HG03064 (cell line): ENCODE results near the gene UBAC2.
A peak's percentile ranks its signal among the peaks of the same experiment; 100 is the strongest.

Experiments used
- ATAC-seq: cut with Tn5 transposase; IDR thresholded peaks from one replicate; pipeline ENCODE4 v1.9.1; 2021; ENCODE audit warnings: low read depth; ENCODE audit not compliant: unreplicated experiment

UBAC2 gene

DNA sequence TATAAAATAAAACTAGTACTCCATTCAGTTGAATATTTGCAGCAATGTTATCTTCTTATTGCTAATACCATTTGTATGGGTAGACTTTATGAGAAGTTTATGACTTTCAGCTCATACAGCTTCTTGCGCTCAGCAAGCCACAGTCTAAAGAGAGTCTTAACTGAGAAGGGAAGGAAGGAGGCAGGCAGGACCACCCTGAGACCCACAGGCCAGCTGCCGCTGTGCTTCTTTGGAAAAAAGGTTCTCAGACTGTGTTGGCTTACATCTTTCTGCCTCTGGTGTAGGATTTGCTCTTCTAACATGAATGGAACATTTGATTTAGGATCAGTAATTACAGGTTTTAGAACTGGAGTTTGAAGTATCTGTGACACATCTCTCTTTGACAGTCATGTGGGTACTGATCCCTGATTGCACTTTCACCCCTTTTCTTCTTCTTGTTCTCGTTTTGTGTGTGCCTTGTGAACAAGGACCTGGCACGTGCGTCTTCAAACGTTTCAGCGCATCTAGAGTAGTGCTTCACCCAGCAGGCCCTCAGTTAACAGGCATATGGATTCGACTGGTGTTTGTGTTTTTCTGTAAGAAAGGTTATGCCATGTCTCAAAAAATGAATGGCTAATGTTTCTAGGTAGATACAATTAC is 64.6 kb downstream of the UBAC2 start:
- ATAC-seq = no peak

- ATAC-seq = no peak
These were observed 65.3 kb downstream of the UBAC2 start for GRCh38 chr13:99265821-99266426.

DNA sequence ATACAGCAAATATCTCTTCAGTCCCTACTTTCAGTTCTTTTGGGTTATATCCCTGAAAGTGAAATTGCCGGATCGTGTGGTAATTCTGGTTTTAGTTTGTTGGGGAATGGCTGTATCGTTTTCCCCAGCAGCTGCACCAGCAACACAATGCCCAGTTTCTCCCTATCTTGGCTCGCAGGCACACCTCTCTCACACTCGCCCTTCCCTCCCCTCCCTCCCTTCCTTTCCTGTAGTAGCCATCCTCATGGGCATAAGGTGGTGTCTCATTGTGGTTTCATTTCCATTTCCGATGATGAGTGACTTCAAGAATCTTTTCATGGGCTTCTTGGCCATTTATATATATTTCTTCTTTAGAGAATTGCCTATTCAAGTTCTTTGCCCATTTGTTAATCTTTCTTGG is 66.2 kb downstream of the UBAC2 start:
- no peak for ATAC-seq

- no peak for ATAC-seq
These were observed 67.3 kb downstream of the UBAC2 start for GRCh38 chr13:99267927-99268326.

DNA sequence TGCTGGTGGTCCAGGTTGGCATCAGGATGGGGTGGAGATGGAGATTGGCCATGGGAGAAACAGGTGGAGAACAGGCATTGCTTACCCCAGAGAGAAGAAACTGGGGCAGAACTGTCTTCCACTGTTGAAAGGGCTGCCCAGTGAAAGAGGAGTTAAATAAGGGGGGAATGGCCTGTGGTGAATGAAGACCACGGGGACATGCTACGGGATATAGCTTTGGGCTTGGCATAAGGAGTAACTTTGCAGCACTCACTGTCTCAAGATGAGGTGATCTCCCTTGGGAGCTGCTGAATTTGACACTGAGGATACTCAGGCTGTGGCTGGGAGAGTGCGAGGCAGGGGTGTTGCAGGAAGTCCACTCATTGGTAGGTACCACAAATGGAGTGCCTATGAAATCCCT is 68.2 kb downstream of the UBAC2 start:
- no peak for ATAC-seq

- peak; percentile 47 for ATAC-seq
These were observed 69.1 kb downstream of the UBAC2 start for GRCh38 chr13:99269627-99270241.

DNA sequence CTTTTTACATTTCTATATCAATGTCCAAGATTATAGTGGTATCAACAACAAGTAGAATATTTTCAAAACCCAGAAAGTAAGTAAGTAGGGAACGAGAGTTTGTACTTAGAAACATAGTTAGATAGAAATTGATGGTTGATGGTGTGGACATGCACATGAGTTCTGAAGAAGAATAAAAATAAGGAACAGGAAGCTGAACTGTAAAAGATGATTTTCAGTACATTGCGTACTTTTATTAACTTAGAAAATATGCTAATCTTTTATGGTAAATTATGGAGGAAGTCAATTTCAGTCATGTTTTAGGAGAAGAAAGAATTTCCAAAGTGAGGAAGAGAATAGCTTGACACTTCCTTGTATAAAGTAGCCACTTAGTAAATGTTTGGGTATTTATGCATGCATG is 69.9 kb downstream of the UBAC2 start:
- ATAC-seq = no peak

GRCh38 chr13:99271249-99271648 is 70.6 kb downstream of the UBAC2 start:
- no peak for ATAC-seq

DNA sequence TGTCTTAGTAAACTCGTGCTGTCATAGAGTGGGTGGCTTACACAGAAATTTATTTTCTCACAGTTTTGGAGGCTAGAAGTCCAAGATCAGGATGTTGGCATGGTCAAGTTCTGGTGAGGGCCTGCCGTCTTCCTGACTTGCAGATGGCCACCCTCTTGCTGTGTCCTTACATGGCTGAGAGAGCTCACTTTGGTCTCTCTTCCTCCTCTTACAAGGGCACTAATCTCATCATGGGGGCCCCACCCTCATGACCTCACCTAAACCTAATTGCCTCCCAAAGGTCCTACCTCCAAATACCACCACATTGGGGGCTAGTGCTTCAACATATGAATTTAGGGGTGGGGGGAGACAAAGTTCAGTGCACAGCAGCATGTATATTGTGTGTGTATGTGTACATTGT is 71.8 kb downstream of the UBAC2 start:
- ATAC-seq = no peak

DNA sequence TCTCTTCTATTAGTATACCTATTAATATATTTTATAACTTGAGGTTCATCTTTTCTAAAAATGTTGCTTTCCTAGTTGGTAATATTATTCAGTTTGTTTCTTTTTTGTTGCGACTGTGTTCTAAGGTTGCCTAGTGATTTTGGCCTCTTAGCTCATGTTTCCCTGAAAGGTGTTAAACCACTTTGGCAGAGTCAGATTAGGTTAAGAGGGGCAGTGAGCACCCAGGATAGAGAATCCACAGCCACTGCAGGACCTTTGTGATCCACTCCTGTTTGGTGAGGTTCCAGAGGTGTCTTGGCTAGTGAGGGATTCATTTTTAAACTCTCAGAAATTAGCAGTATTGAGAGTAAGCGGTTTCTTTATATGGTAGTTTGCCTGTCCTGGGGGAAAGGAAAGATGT is 72.5 kb downstream of the UBAC2 start:
- no peak for ATAC-seq

GRCh38 chr13:99275093-99275469 is 74.4 kb downstream of the UBAC2 start:
- no peak for ATAC-seq

GRCh38 chr13:99276706-99277105 is 76.1 kb downstream of the UBAC2 start:
- no peak for ATAC-seq

DNA sequence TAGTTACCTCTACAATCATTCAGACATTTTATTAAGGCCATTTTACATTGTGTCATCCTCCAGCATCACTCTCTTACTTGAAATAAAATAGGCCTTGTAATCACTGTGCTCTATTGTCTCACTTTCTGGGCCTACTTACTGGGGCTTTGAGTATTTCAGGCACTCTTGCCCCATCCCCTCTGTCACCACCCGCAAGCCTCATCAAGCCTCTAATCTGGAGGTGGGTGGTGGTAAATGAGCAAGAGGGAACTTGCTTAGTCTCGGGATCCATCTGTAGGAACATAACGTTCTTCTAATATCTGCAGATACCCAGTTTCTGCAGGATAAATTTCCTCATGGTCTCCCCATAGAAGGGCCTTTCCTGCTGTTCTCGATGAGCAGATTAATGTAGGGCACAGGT is 77.0 kb downstream of the UBAC2 start:
- ATAC-seq = no peak

GRCh38 chr13:99278200-99278599 is 77.5 kb downstream of the UBAC2 start:
- no peak for ATAC-seq

DNA sequence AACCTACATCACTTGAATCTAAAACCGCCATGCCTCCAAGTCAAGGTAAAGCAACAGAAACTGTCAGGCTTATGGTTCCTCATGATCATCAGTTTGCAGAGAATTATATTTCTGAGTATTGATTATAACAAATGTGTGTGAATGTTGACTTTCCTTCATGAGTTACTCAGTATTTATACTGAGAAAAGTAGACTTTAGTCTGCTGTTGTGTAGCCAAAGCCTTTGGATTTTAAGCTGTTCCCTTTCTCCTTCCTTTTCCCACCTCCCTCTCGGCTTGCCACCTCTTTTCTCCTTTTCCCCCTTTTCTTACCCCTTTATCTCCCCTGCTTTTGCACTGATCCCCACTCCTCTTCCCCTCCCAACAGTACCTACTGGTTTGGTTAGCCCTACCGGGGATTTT is 78.2 kb downstream of the UBAC2 start:
- ATAC-seq = no peak

DNA sequence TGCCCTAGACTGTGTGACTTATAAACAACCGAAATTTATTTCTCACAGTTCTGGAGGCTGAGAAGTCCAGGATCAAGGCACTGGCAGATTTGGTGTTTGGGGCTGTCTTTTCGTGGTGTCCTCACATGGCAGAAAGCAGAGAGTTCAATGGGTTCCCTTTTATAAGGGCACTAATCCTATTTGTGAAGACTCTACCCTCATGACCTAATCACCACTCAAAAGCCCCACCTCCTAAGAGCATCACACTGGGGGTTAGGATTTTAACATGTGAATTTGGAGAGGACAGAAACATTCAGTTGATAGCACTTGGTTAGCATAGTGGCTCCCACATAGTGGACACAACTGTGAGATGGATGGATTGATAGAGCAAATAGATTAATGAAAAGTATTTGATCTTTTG is 79.0 kb downstream of the UBAC2 start:
- no peak for ATAC-seq

GRCh38 chr13:99280166-99280565 is 79.5 kb downstream of the UBAC2 start:
- ATAC-seq = no peak

GRCh38 chr13:99281811-99282263 is 81.2 kb downstream of the UBAC2 start:
- ATAC-seq = peak; percentile 56

DNA sequence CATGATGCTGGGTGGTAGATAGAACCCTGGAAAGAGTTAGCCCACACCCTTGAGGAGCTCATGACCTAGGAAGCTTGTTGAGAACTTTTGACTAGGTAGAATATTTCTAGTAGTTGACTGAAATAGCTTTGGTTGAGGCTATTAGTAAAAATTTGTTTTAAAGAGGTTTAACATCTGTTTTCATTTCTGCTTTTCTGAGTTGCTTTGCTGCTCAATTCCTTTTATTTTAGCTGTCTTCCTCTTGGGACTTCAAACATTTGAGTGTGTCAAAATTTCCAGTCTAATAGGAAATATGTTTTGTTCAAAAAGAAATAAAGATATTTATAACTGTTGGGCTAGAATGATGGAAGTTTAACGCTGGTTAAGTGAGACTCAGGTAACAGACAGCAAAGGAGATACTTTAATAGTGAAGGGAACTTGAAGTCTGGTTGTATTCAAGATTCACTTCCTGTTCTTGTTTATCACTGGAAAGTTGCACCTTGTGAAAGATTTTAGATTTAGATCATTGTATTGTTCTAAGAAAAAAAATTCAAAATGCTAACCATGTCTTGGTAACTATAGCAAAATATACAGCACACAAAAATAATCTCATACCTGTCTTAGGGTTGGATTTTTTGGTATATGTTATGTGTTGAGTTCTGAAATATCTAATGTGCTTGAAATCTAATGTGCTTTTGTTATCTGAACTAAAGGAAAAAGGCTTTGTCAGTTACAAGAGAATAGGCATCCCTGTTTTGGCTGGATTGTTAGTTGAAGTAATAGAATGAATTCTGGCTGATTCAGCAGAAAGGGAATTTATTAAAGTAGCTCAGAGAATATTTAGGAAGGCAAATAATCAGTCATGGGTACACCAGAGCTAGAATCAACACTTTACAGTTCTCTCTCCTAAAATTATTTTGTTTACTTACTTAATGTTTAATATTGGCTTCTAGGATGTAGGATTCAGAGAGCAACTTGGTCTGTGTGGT is 81.9 kb downstream of the UBAC2 start:
- ATAC-seq = peak; percentile 55

GRCh38 chr13:99285432-99286182 is 85.0 kb downstream of the UBAC2 start:
- ATAC-seq = no peak
